ENCODE results near the gene ETNK2. TPM values are rescaled to one million over a fixed set of nuclear protein-coding genes. Genes with fewer than 3 reads are reported as not detected.

Gene ETNK2
- total and polyA plus RNA-seq, 2 donors (not counting 1 experiment from before 2014, with no cell fraction given) = 0.49 to 2.8 TPM

GRCh38 chr1:204167730-204168129 is 15.9 kb upstream of the ETNK2 start:
- no peaks in the 10 kb centered on the region for H3K4me1 Mint-ChIP-seq

GRCh38 chr1:204166219-204166618 is 14.4 kb upstream of the ETNK2 start, which contains the start of gene REN:
TSS of gene REN (minus strand) at chr1:204166337. CDS start at chr1:204166293, 44 bp downstream.
- no peak within 1 kb of the TSS for H3K27ac ChIP-seq (ENCODE audit: low read length in 2 of 2)
- Mint-ChIP-seq H3K27ac (no peak within 1 kb of the TSS), H3K4me1 (no peaks in the 10 kb centered on the region), H3K27me3 (peaks cover 13% of the 10 kb centered on the region), H3K4me3 (no peak within 1 kb of the TSS), H3K9me3 (ENCODE audit: insufficient read depth) (peaks cover 8% of the 10 kb centered on the region)
- no peaks in the 10 kb centered on the region for H4K20me1 ChIP-seq (ENCODE audit: control insufficient read depth, insufficient read depth, low read length, poor library complexity, severe bottlenecking)
- ATAC-seq (ENCODE audit: low read depth) = no peak
- intact Hi-C loops (cut with micrococcal nuclease) = no loop called here
- no peaks in the 10 kb centered on the region for H3K36me3 ChIP-seq (replicated peaks in 1 of 2; ENCODE audit: control extremely low read depth in 1 of 2, control insufficient read depth in 1 of 2, extremely low read depth in 1 of 2, insufficient read depth in 2 of 2, low read length in 1 of 2)
- no peak for DNase-seq
- H3K9me3 ChIP-seq (ENCODE audit: control extremely low read depth in 1 of 3, control insufficient read depth in 2 of 3, insufficient read depth in 1 of 3, low read length in 2 of 3) = peaks cover 11 to 33% (median 31%) of the 10 kb centered on the region in 3 donors
- ChIA-PET CTCF (interaction anchor here (0.6 to 1.5 kb wide), 3 partner anchors 41 to 559 kb away, joined by 4 to 5 read pairs (median 5); no protein-coding TSS in a partner anchor), POLR2A (no interaction called here)
- TF ChIP-seq EZH2 (IDR thresholded peaks at IDR 0.05; ENCODE audit: borderline replicate concordance, insufficient read depth, low read depth, low read length, poor library complexity, severe bottlenecking) = no peak
- H3K4me2 ChIP-seq (replicated peaks; ENCODE audit: low read depth, low read length, poor library complexity, severe bottlenecking) = no peak within 1 kb of the TSS
- H3K4me3 ChIP-seq (ENCODE audit: control extremely low read depth in 1 of 5, extremely low read depth in 1 of 5, insufficient read depth in 1 of 5, low read depth in 2 of 5, low read length in 4 of 5) = no peak within 1 kb of the TSS
- H3K79me2 ChIP-seq (ENCODE audit: control insufficient read depth, insufficient read depth, low read length) = no peaks in the 10 kb centered on the region
- no peak within 1 kb of the TSS for H2AFZ ChIP-seq (ENCODE audit: insufficient read depth, low read depth, low read length, poor library complexity, severe bottlenecking)
- no peaks in the 10 kb centered on the region for H3K4me1 ChIP-seq (ENCODE audit: control insufficient read depth in 2 of 2, insufficient read depth in 2 of 2, low read length in 2 of 2)
- WGBS (ENCODE audit: insufficient coverage) = 33% methylated on average over 5 of the region's 5 CpGs
- H3K27me3 ChIP-seq (replicated peaks in 1 of 4; ENCODE audit: control extremely low read depth in 1 of 4, control insufficient read depth in 3 of 4, insufficient read depth in 4 of 4, low read length in 3 of 4) = peaks cover 0 to 12% (median 3%) of the 10 kb centered on the region in 4 experiments
- H3K9ac ChIP-seq (ENCODE audit: low read length) = no peak within 1 kb of the TSS

More at GRCh38 chr1:204167730-204168129, 15.9 kb upstream of the ETNK2 start:
- H3K36me3 ChIP-seq (replicated peaks in 1 of 2; ENCODE audit: control extremely low read depth in 1 of 2, control insufficient read depth in 1 of 2, extremely low read depth in 1 of 2, insufficient read depth in 2 of 2, low read length in 1 of 2) = no peaks in the 10 kb centered on the region
- intact Hi-C loops (cut with micrococcal nuclease) = no loop called here
- Mint-ChIP-seq H3K9me3 (ENCODE audit: insufficient read depth) (peaks cover 12% of the 10 kb centered on the region), H3K27me3 (peaks cover 10% of the 10 kb centered on the region), H3K27ac (no peak overlapping the region), H3K4me3 (no peak overlapping the region)
- ATAC-seq (ENCODE audit: low read depth) (no peak), DNase-seq (no peak)
- H2AFZ ChIP-seq (ENCODE audit: insufficient read depth, low read depth, low read length, poor library complexity, severe bottlenecking) = no peak overlapping the region
- no peak overlapping the region for H3K9ac ChIP-seq (ENCODE audit: low read length)
- WGBS (ENCODE audit: insufficient coverage) = 88% methylated on average over 3 of the region's 5 CpGs
- H4K20me1 ChIP-seq (ENCODE audit: control insufficient read depth, insufficient read depth, low read length, poor library complexity, severe bottlenecking) = no peaks in the 10 kb centered on the region
- peaks cover 11 to 41% (median 37%) of the 10 kb centered on the region in 3 donors for H3K9me3 ChIP-seq (ENCODE audit: control extremely low read depth in 1 of 3, control insufficient read depth in 2 of 3, insufficient read depth in 1 of 3, low read length in 2 of 3)
- H3K4me3 ChIP-seq (ENCODE audit: control extremely low read depth in 1 of 5, extremely low read depth in 1 of 5, insufficient read depth in 1 of 5, low read depth in 2 of 5, low read length in 4 of 5) = no peak overlapping the region
- H3K27me3 ChIP-seq (replicated peaks in 1 of 4; ENCODE audit: control extremely low read depth in 1 of 4, control insufficient read depth in 3 of 4, insufficient read depth in 4 of 4, low read length in 3 of 4) = peaks cover 0 to 9% (median 2%) of the 10 kb centered on the region in 4 experiments
- H3K27ac ChIP-seq (ENCODE audit: low read length in 2 of 2) = no peak overlapping the region
- ChIA-PET POLR2A (no interaction called here), CTCF (interaction anchor here (1.1 to 1.5 kb wide), 4 partner anchors 11 to 195 kb away, joined by 3 to 5 read pairs (median 4); partner anchors contain the start of gene ETNK2)
- no peaks in the 10 kb centered on the region for H3K79me2 ChIP-seq (ENCODE audit: control insufficient read depth, insufficient read depth, low read length)
- TF ChIP-seq CTCF (IDR thresholded peaks at IDR 0.05) (no peak), EZH2 (IDR thresholded peaks at IDR 0.05; ENCODE audit: borderline replicate concordance, insufficient read depth, low read depth, low read length, poor library complexity, severe bottlenecking) (no peak)
- H3K4me2 ChIP-seq (replicated peaks; ENCODE audit: low read depth, low read length, poor library complexity, severe bottlenecking) = no peak overlapping the region
- no peaks in the 10 kb centered on the region for H3K4me1 ChIP-seq (ENCODE audit: control insufficient read depth in 2 of 2, insufficient read depth in 2 of 2, low read length in 2 of 2)
